ENCODE results near the gene VSTM2B.

Gene VSTM2B

GRCh38 chr19:29603308-29603707 lies 77.5 kb downstream of the VSTM2B start:
- DNase-seq = no peak

GRCh38 chr19:29605653-29606419 lies 80.0 kb downstream of the VSTM2B start, which contains the start of gene POP4:
Gene POP4, plus strand, starts transcription at chr19:29606283. Its CDS starts 36 bp downstream, at chr19:29606319.
- peak; percentile 96 for DNase-seq

- DNase-seq = no peak
Measured at GRCh38 chr19:29606420-29606747, 80.6 kb downstream of the VSTM2B start.

- DNase-seq = no peak
Measured at GRCh38 chr19:29609636-29610035, 83.8 kb downstream of the VSTM2B start.

- DNase-seq = no peak
Measured at GRCh38 chr19:29610213-29610573, 84.4 kb downstream of the VSTM2B start.

- peak; percentile 83 for DNase-seq
Measured at GRCh38 chr19:29610574-29611271, 84.9 kb downstream of the VSTM2B start.

- no peak for DNase-seq
Measured at GRCh38 chr19:29612121-29612520, 86.3 kb downstream of the VSTM2B start.

- DNase-seq = no peak
Measured at GRCh38 chr19:29612801-29613595, 87.2 kb downstream of the VSTM2B start.

GRCh38 chr19:29614046-29614445 lies 88.3 kb downstream of the VSTM2B start:
- no peak for DNase-seq
